Uterus (tissue), 4 donors: ENCODE data around the gene SPATS2L. TPM values are rescaled to one million over a fixed set of nuclear protein-coding genes. Genes with fewer than 3 reads are reported as not detected.

Experiments used
- DNase-seq, 2 donors: peaks; one replicate each; pipeline ENCODE4 v3.0.0-alpha.2; 2019 to 2020
- H3K27ac ChIP-seq, 2 donors: fragments of 200-600 bp; sonication (generic); 1 replicate in 1 of 2; 2 replicates in 1 of 2; pipeline ENCODE4 v1.5.1; 2016 to 2018
- H3K27me3 ChIP-seq, 2 donors: fragments of 200-600 bp; sonication (generic); one replicate each; pipeline ENCODE4 v1.5.1; 2018 to 2019; ENCODE audit warnings: control low read depth in 1 of 2
- H3K36me3 ChIP-seq, 2 donors: fragments of 200-600 bp; sonication (generic); one replicate each; pipeline ENCODE4 v1.5.1; 2019; ENCODE audit warnings: control low read depth in 1 of 2
- H3K4me1 ChIP-seq, 2 donors: fragments of 200-600 bp; sonication (generic); one replicate each; pipeline ENCODE4 v1.5.1; 2018 to 2019; ENCODE audit warnings: control low read depth in 1 of 2
- H3K4me3 ChIP-seq, 2 donors: fragments of 200-600 bp; sonication (generic); 1 replicate in 1 of 2; 2 replicates in 1 of 2; pipeline ENCODE4 v1.5.1; 2018 to 2019; ENCODE audit warnings: mild to moderate bottlenecking in 1 of 2
- H3K9me3 ChIP-seq, 2 donors: fragments of 200-600 bp; sonication (generic); one replicate each; pipeline ENCODE4 v1.5.1; 2019; ENCODE audit warnings: control low read depth in 1 of 2
- CTCF ChIP-seq, 4 experiments: fragments of 200-600 bp in 2 of 4; fragments of 450-650 bp in 2 of 4; sonication (generic) in 2 of 4; IDR thresholded peaks; one replicate each; pipeline ENCODE4 v1.5.1; 2016 to 2019; ENCODE audit warnings: antibody characterized with exemption in 4 of 4, mild to moderate bottlenecking in 2 of 4, moderate library complexity in 1 of 4
- POLR2A ChIP-seq, 2 donors: fragments of 450-650 bp; IDR thresholded peaks; one replicate each; pipeline ENCODE4 v1.6.1; 2016; ENCODE audit warnings: antibody characterized with exemption in 2 of 2, mild to moderate bottlenecking in 1 of 2, moderate library complexity in 1 of 2
- intact Hi-C: fragments of 100-400 bp; cut with DNase I; formaldehyde crosslinking; loops from one replicate; pipeline ENCODE4 v1.15.1; 2023; ENCODE audit warnings: low total_unique reads
- total RNA-seq, 4 donors: library from RNA; depleted of rRNA in 3 of 4; stranded (reverse); fragments of >200 nt in 3 of 4; gene quantifications; one replicate each; pipeline versions ENCODE4 v1.1.0 to v1.2.4, GENCODE V29; 2014 to 2023
- donor health status: DM: yes; HTN: yes; CAD: no.

SPATS2L gene
- total RNA-seq: 10 to 100 TPM; 20.6 to 99.3 (median 73.1) TPM

GRCh38 chr2:200306196-200306930 is at the start of gene SPATS2L:
Gene SPATS2L (plus strand): TSS chr2:200306693. CDS start chr2:200389245, 82,552 bp downstream.
- peak; percentile 74 to 77 for DNase-seq
- H3K9me3 ChIP-seq: no peaks in the 10 kb centered on the region
- H3K27me3 ChIP-seq: no peaks in the 10 kb centered on the region
- H3K4me1 ChIP-seq: peaks cover 0 to 8% of the 10 kb centered on the region in 2 donors
- H3K36me3 ChIP-seq: no peaks in the 10 kb centered on the region
- no peak for TF ChIP-seq CTCF (IDR thresholded peaks at IDR 0.05)
- peak in 1 of 2 donors; percentile 33 for TF ChIP-seq POLR2A (IDR thresholded peaks at IDR 0.05)
- peak within 1 kb of the TSS; percentile 62 to 99 for H3K4me3 ChIP-seq
- peak within 1 kb of the TSS; percentile 86 to 93 for H3K27ac ChIP-seq
- intact Hi-C loops: no loop called here

- H3K27ac ChIP-seq: no peak overlapping the region
- no peaks in the 10 kb centered on the region for H3K9me3 ChIP-seq
- H3K4me3 ChIP-seq: no peak overlapping the region
- no peaks in the 10 kb centered on the region for H3K4me1 ChIP-seq
- H3K36me3 ChIP-seq: no peaks in the 10 kb centered on the region
- DNase-seq: no peak
- no peaks in the 10 kb centered on the region for H3K27me3 ChIP-seq
- TF ChIP-seq CTCF (IDR thresholded peaks at IDR 0.05) (no peak), POLR2A (IDR thresholded peaks at IDR 0.05) (no peak)
- intact Hi-C loops: no loop called here
These were observed 48.9 kb upstream of the SPATS2L start for GRCh38 chr2:200257570-200257969.

GRCh38 chr2:200258081-200258480 is 48.4 kb upstream of the SPATS2L start:
- intact Hi-C loops: no loop called here
- TF ChIP-seq CTCF (IDR thresholded peaks at IDR 0.05) (no peak), POLR2A (IDR thresholded peaks at IDR 0.05) (no peak)
- Histone ChIP-seq H3K4me3 (no peak overlapping the region), H3K27me3 (no peaks in the 10 kb centered on the region), H3K4me1 (no peaks in the 10 kb centered on the region), H3K36me3 (no peaks in the 10 kb centered on the region), H3K9me3 (no peaks in the 10 kb centered on the region), H3K27ac (no peak overlapping the region)
- no peak for DNase-seq

GRCh38 chr2:200258881-200259576 is 47.5 kb upstream of the SPATS2L start:
- Histone ChIP-seq H3K4me1 (no peaks in the 10 kb centered on the region), H3K9me3 (no peaks in the 10 kb centered on the region), H3K27me3 (no peaks in the 10 kb centered on the region), H3K4me3 (no peak overlapping the region), H3K27ac (no peak overlapping the region), H3K36me3 (no peaks in the 10 kb centered on the region)
- intact Hi-C loops: no loop called here
- no peak for TF ChIP-seq CTCF (IDR thresholded peaks at IDR 0.05)
- TF ChIP-seq POLR2A (IDR thresholded peaks at IDR 0.05): no peak
- DNase-seq: no peak

GRCh38 chr2:200259577-200259957 is 46.9 kb upstream of the SPATS2L start:
- TF ChIP-seq POLR2A (IDR thresholded peaks at IDR 0.05) (no peak), CTCF (IDR thresholded peaks at IDR 0.05) (no peak)
- no peak for DNase-seq
- Histone ChIP-seq H3K27me3 (no peaks in the 10 kb centered on the region), H3K4me1 (no peaks in the 10 kb centered on the region), H3K9me3 (no peaks in the 10 kb centered on the region), H3K27ac (no peak overlapping the region), H3K4me3 (no peak overlapping the region), H3K36me3 (no peaks in the 10 kb centered on the region)
- intact Hi-C loops: no loop called here
